Pancreas (tissue), 10 donors: ENCODE results near the gene ATXN2L. TPM values are rescaled to one million over a fixed set of nuclear protein-coding genes. Genes with fewer than 3 reads are reported as not detected.
A peak's percentile ranks its signal among the peaks of the same experiment; 100 is the strongest.
"Not testable (repeated sequence)": the region's sequence is repeated elsewhere in the genome, so short reads cannot be mapped to it uniquely, and the experiment has no call there.

Source experiments
- ATAC-seq, 4 donors: fragments of 200-7000 bp; cut with Tn5 transposase; one replicate each; pipeline versions ENCODE4 v1.8.0 to v1.9.1; 2020; ENCODE audit warnings: mild to moderate bottlenecking in 4 of 4, moderate library complexity in 4 of 4
- DNase-seq, 6 donors: peaks; one replicate each; pipeline ENCODE4 v3.0.0-alpha.2; 2020
- FAIRE-seq: peaks from 2 replicates; lab custom pipeline; 2012; peaks lifted over from hg19 to GRCh38; lab: Jason Lieb, UNC
- H3K27ac ChIP-seq, 4 donors: fragments of 200-600 bp; sonication (generic); 1 replicate in 3 of 4; 2 replicates in 1 of 4; pipeline versions ENCODE4 v1.5.0 to v1.8.0; 2020
- H3K27me3 ChIP-seq, 4 donors: fragments of 200-600 bp; one replicate each; pipeline ENCODE4 v1.8.0; 2021
- H3K36me3 ChIP-seq, 3 donors: fragments of 200-600 bp; sonication (generic) in 1 of 3; one replicate each; pipeline versions ENCODE4 v1.5.0 to v1.8.0; 2020 to 2021
- H3K4me1 ChIP-seq, 3 donors: fragments of 200-600 bp; one replicate each; pipeline ENCODE4 v1.8.0; 2021
- H3K4me3 ChIP-seq, 4 donors: fragments of 200-600 bp; sonication (generic) in 2 of 4; one replicate each; pipeline versions ENCODE4 v1.5.0 to v1.8.0; 2020 to 2021
- H3K9me3 ChIP-seq, 4 donors: fragments of 200-600 bp; one replicate each; pipeline ENCODE4 v1.8.0; 2021
- WGBS, 2 donors: extraction: QIAGEN DNeasy Blood & Tissue Kit; methylation state at CpG; one replicate each; pipeline ENCODE4 v1.1.7; 2013; 5-methylcytosine and 5-hydroxymethylcytosine counted together
- intact Hi-C, 3 donors: fragments of 100-400 bp; cut with DNase I; formaldehyde crosslinking; loops; one replicate each; pipeline versions ENCODE4 v1.11.1 to v1.14.2; 2022
- polyA plus RNA-seq, 2 donors: library from polyadenylated mRNA; stranded (reverse); fragments of 200-250 nt; gene quantifications; one replicate each; pipeline ENCODE4 v1.2.3, GENCODE V29; 2013
- total RNA-seq, 6 donors: library from RNA; stranded (reverse); fragmentation: NEBNext Ultra II Directional in 4 of 6; extraction: Animal tissue kit (Norgen Biotek cat#: 25700) in 4 of 6; gene quantifications; one replicate each; pipeline versions ENCODE4 v1.2.1 to v1.2.4, GENCODE V29; 2021 to 2023
- TF ChIP-seq, protein P1 (sequence below), 4 donors: fragments of 200-600 bp; sonication (generic) in 3 of 4; IDR thresholded peaks; one replicate each; pipeline versions ENCODE4 v1.5.0 to v1.8.0; 2021; ENCODE audit warnings: antibody characterized with exemption in 4 of 4
- donor health status: healthy with polysubstance abuse.
- donor health status: DM: no; HTN: no; CAD: no; lungs with moderate emphysema.
- donor health status: DM: no; HTN: no; CAD: no.
- donor health status: control.
- donor health status: control.
- donor health status: Bipolar disorder and iron deficiency.
- donor health status: DM: yes; HTN: yes; CAD: no.
- donor health status: DM: no; HTN: no; CAD: no.
- donor health status: DM: no; HTN: no; CAD: no.
- donor health status: DM: yes; HTN: yes; CAD: no.

The ATXN2L gene, protein sequence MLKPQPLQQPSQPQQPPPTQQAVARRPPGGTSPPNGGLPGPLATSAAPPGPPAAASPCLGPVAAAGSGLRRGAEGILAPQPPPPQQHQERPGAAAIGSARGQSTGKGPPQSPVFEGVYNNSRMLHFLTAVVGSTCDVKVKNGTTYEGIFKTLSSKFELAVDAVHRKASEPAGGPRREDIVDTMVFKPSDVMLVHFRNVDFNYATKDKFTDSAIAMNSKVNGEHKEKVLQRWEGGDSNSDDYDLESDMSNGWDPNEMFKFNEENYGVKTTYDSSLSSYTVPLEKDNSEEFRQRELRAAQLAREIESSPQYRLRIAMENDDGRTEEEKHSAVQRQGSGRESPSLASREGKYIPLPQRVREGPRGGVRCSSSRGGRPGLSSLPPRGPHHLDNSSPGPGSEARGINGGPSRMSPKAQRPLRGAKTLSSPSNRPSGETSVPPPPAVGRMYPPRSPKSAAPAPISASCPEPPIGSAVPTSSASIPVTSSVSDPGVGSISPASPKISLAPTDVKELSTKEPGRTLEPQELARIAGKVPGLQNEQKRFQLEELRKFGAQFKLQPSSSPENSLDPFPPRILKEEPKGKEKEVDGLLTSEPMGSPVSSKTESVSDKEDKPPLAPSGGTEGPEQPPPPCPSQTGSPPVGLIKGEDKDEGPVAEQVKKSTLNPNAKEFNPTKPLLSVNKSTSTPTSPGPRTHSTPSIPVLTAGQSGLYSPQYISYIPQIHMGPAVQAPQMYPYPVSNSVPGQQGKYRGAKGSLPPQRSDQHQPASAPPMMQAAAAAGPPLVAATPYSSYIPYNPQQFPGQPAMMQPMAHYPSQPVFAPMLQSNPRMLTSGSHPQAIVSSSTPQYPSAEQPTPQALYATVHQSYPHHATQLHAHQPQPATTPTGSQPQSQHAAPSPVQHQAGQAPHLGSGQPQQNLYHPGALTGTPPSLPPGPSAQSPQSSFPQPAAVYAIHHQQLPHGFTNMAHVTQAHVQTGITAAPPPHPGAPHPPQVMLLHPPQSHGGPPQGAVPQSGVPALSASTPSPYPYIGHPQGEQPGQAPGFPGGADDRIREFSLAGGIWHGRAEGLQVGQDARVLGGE
- total RNA-seq = 10 to 100 TPM; 40.3 to 82.1 (median 54.6) TPM
- polyA plus RNA-seq = 100 to 1,000 TPM in 1 of 2 donors, 10 to 100 TPM in 1; 65.3 to 116 TPM

DNA sequence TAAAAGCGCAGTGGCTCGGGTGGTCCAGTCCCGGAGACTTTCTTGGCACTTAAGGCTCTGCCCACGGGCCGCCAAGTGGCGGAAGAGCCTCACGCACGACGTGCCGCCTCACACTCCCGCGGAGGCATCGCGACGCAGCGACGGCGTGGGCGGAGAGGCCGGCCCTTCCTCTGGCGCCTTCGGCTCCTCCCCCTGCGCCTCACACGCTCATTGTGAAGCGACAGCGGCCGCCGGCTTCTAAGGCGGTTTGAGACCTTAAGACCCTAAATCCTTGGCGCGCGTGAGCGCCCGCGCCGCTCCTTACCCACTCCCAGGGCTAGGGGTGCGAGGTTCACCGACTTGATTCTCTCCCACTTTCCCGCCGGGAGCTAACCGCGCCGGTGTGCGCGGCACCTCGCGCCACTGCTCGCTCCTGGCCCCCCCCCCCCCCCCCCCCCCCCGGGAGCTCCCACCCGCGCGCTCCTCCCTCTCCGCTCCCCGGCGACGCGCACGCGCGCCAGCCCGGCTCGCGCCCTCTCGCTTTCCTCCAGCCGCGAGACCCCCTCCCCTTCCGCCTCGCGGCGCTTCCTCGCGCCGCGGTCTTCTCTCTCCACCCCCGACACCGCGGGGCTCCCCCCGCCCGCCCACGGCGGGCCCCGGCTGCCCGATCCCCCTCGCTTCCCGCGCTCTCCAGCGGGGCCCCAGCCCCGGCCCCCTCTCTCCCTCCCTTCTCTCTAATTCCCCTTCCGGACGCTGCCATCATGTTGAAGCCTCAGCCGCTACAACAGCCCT lies at the start of gene ATXN2L:
TSS of gene ATXN2L (plus strand) at position 480 of the 771 bp plus-strand sequence. CDS start at position 741, 261 bp downstream.
- DNase-seq (peak; percentile 92 to 98 (median 94)), ATAC-seq (peak; percentile 81 to 85 (median 82)), FAIRE-seq (no peak)
- 0 to 1% methylated on average over 39 to 88 of the region's 91 CpGs for WGBS, 2 donors
- intact Hi-C loops = no loop called here
- TF ChIP-seq, protein P1, sequence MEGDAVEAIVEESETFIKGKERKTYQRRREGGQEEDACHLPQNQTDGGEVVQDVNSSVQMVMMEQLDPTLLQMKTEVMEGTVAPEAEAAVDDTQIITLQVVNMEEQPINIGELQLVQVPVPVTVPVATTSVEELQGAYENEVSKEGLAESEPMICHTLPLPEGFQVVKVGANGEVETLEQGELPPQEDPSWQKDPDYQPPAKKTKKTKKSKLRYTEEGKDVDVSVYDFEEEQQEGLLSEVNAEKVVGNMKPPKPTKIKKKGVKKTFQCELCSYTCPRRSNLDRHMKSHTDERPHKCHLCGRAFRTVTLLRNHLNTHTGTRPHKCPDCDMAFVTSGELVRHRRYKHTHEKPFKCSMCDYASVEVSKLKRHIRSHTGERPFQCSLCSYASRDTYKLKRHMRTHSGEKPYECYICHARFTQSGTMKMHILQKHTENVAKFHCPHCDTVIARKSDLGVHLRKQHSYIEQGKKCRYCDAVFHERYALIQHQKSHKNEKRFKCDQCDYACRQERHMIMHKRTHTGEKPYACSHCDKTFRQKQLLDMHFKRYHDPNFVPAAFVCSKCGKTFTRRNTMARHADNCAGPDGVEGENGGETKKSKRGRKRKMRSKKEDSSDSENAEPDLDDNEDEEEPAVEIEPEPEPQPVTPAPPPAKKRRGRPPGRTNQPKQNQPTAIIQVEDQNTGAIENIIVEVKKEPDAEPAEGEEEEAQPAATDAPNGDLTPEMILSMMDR (IDR thresholded peaks at IDR 0.05) = no peak
- peaks cover 0 to 21% (median 20%) of the 10 kb centered on the region in 3 donors for H3K4me1 ChIP-seq
- H3K9me3 ChIP-seq = no peaks in the 10 kb centered on the region
- H3K27me3 ChIP-seq = no peaks in the 10 kb centered on the region
- peak within 1 kb of the TSS; percentile 98 for H3K27ac ChIP-seq
- H3K4me3 ChIP-seq = peak within 1 kb of the TSS; percentile 93 to 100 (median 98)
- peaks cover 2 to 23% (median 12%) of the 10 kb centered on the region in 3 donors for H3K36me3 ChIP-seq

DNA sequence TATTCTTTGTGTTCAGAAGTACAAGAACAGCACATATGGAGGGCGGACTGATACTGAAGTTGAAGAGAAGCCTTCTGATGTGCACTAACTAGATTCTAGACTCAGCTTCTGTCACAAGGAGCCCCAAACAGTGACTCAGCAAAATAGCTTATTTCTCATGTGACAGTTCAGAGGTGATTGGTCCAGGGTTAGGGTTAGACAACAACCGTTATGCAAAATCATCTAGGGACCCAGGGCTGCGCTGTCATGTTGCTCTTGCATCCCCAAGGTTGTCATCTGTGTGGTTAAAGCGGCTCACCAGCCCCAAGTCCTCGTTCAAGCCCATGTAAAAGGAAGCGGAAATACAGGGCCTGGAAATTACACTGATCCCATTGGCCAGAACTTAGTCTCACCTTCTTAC lies 41.1 kb upstream of the ATXN2L start:
- intact Hi-C loops, H3K36me3 ChIP-seq, H3K9me3 ChIP-seq, ATAC-seq, H3K27me3 ChIP-seq, H3K27ac ChIP-seq, H3K4me3 ChIP-seq, FAIRE-seq, DNase-seq, H3K4me1 ChIP-seq: not testable (repeated sequence)
- WGBS, 2 donors = no CpG with 5 or more reads among the region's 6 CpGs

DNA sequence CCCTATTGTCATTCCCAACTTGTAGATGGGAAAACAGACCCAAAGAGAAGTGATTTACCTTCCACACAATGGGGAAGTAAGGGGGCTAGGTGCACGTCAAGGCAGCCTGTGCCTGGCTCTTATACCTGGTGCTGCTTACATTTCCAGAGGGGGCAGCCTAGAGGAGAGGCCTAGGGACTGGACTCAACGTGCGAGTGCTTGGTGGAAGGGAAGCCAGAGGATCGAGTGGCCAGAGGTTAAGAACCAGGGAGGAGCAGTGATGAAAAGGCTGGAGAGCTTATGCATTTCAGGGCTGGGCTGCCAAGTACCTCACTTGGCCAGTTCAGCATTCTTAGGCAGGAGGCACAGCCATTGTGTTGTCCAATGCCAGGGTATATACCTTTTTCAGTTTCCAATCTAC lies 40.4 kb upstream of the ATXN2L start:
- H3K36me3 ChIP-seq, H3K9me3 ChIP-seq, ATAC-seq, H3K4me3 ChIP-seq, DNase-seq, intact Hi-C loops, H3K27me3 ChIP-seq, H3K27ac ChIP-seq, H3K4me1 ChIP-seq, FAIRE-seq: not testable (repeated sequence)
- WGBS, 2 donors = no CpG with 5 or more reads among the region's 4 CpGs

DNA sequence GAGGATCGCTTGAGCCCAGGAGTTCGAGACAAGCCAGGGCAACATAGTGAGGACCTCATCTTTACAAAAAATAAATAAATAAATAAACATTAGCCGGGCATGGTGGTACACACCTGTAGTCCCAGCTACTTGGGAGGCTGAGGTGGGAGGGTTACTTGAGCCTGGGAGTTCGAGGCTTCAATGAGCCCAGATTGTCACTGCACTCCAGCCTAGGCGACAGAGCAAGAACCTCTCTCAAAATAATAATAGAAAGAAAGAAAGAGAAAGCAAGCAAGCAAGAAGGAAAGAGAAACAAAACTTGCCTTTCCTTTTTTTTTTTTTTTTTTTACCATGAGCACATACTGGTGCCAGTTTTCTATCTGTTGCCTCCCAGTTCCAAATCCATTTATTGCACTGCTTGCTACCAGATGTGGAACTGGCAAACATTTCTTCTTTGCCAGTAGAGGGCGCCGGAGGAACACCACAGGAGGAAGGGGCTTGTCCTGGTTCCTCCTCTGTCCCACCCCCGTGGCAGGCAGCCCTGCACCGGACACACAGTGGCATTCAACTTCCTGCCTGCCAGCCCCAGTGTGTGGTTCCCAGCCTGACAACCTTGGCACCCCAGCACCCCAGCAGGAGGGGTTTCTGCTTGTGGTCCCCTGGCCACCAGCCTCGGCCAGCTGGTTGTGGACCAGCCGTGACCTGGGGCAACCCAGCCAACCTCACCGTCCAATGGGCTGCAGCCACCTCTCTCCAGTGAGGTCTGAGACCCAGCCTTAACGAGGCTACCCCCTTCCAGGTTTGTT lies 20.4 kb upstream of the ATXN2L start:
- 49 to 54% methylated on average over 7 of the region's 13 CpGs for WGBS, 2 donors
- DNase-seq = peak in 4 of 6 donors; percentile 5 to 63 (median 39)
- H3K4me1 ChIP-seq, H3K36me3 ChIP-seq, H3K9me3 ChIP-seq, FAIRE-seq, H3K27ac ChIP-seq, intact Hi-C loops, H3K27me3 ChIP-seq: not testable (repeated sequence)
- TF ChIP-seq, protein P1 (IDR thresholded peaks at IDR 0.05) = peak in 1 of 4 donors; percentile 43
- peak overlapping the region in 2 of 4 donors; percentile 28 to 35 for H3K4me3 ChIP-seq
- ATAC-seq = peak; percentile 87 to 96 (median 95)

DNA sequence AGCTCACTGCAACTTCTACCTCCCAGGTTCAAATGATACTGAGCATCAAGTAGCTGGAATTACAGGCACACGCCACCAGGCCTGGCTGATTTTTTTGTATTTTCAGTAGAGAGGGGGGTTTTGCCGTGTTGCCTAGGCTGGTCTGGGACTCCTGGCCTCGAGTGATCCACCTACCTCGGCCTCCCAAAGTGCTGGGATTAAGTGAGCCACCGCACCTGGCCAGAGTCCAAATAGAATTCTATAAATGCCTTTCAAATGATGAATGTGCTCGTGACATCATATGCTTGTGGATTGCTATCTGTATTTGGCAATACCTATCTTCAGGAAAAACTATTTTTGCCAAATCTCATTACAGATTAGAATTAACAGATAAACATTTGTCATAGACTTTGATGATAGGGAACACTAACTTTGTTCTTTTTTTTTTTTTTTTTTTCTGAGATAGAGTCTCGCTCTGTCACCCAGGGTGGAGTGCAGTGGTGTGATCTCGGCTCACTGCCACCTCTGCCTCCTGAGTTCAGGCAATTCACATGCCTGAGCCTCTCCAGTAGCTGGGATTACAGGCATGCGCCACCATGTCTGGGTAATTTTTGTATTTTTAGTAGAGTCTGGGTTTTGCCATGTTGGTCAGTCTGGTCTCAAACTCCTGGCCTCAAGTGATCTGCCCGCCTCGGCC lies 15.2 kb upstream of the ATXN2L start:
- FAIRE-seq, H3K4me1 ChIP-seq, H3K27ac ChIP-seq, H3K4me3 ChIP-seq, H3K27me3 ChIP-seq, intact Hi-C loops, H3K36me3 ChIP-seq, H3K9me3 ChIP-seq, DNase-seq: not testable (repeated sequence)
- WGBS, 2 donors = no CpG with 5 or more reads among the region's 11 CpGs
- peak; percentile 13 to 49 (median 30) for ATAC-seq
